Vagina (tissue), 2 donors: ENCODE results near the gene SLC5A8. TPM values are rescaled to one million over a fixed set of nuclear protein-coding genes. Genes with fewer than 3 reads are reported as not detected.
A peak's percentile ranks its signal among the peaks of the same experiment; 100 is the strongest.

Experiments used
- DNase-seq, 2 donors: peaks; one replicate each; pipeline ENCODE4 v3.0.0-alpha.2; 2017; ENCODE audit errors: extremely low spot score in 2 of 2
- H3K27ac ChIP-seq: fragments of 200-600 bp; sonication (generic); one replicate; pipeline ENCODE4 v1.5.1; 2019
- H3K27me3 ChIP-seq: fragments of 200-600 bp; sonication (generic); one replicate; pipeline ENCODE4 v1.5.1; 2019
- H3K36me3 ChIP-seq, 2 donors: fragments of 200-600 bp; sonication (generic); one replicate each; pipeline ENCODE4 v1.5.1; 2017 to 2019
- H3K4me1 ChIP-seq: fragments of 200-600 bp; sonication (generic); one replicate; pipeline ENCODE4 v1.5.1; 2019
- H3K4me3 ChIP-seq, 2 donors: fragments of 200-600 bp; sonication (generic); 1 replicate in 1 of 2; 2 replicates in 1 of 2; pipeline ENCODE4 v1.5.1; 2016 to 2019
- H3K9me3 ChIP-seq: fragments of 200-600 bp; sonication (generic); one replicate; pipeline ENCODE4 v1.5.1; 2019
- POLR2A ChIP-seq, 2 donors: fragments of 450-650 bp; IDR thresholded peaks; one replicate each; pipeline ENCODE4 v1.6.1; 2017; ENCODE audit warnings: antibody characterized with exemption in 2 of 2, mild to moderate bottlenecking in 2 of 2, moderate library complexity in 2 of 2
- POLR2AphosphoS5 ChIP-seq, 2 donors: sonication (generic); formaldehyde crosslinking; IDR thresholded peaks; one replicate each; pipeline ENCODE4 v1.9.0; 2017; ENCODE audit warnings: antibody characterized with exemption in 2 of 2, mild to moderate bottlenecking in 2 of 2, low read depth in 1 of 2; ENCODE audit not compliant: insufficient read depth in 1 of 2
- intact Hi-C: fragments of 100-400 bp; cut with DNase I; formaldehyde crosslinking; loops from one replicate; pipeline ENCODE4 v1.15.1; 2023
- total RNA-seq: library from RNA; depleted of rRNA; stranded (reverse); fragments of >200 nt; gene quantifications from one replicate; pipeline ENCODE4 v1.2.3, GENCODE V29; 2016
- TF ChIP-seq, protein P1 (sequence below), 3 experiments: fragments of 450-650 bp in 2 of 3; fragments of 200-600 bp in 1 of 3; sonication (generic) in 1 of 3; IDR thresholded peaks; one replicate each; pipeline ENCODE4 v1.5.1; 2017 to 2019; ENCODE audit warnings: antibody characterized with exemption in 3 of 3, mild to moderate bottlenecking in 2 of 3, moderate library complexity in 2 of 3

The SLC5A8 gene, protein sequence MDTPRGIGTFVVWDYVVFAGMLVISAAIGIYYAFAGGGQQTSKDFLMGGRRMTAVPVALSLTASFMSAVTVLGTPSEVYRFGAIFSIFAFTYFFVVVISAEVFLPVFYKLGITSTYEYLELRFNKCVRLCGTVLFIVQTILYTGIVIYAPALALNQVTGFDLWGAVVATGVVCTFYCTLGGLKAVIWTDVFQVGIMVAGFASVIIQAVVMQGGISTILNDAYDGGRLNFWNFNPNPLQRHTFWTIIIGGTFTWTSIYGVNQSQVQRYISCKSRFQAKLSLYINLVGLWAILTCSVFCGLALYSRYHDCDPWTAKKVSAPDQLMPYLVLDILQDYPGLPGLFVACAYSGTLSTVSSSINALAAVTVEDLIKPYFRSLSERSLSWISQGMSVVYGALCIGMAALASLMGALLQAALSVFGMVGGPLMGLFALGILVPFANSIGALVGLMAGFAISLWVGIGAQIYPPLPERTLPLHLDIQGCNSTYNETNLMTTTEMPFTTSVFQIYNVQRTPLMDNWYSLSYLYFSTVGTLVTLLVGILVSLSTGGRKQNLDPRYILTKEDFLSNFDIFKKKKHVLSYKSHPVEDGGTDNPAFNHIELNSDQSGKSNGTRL
- total RNA-seq, result not detected

DNA sequence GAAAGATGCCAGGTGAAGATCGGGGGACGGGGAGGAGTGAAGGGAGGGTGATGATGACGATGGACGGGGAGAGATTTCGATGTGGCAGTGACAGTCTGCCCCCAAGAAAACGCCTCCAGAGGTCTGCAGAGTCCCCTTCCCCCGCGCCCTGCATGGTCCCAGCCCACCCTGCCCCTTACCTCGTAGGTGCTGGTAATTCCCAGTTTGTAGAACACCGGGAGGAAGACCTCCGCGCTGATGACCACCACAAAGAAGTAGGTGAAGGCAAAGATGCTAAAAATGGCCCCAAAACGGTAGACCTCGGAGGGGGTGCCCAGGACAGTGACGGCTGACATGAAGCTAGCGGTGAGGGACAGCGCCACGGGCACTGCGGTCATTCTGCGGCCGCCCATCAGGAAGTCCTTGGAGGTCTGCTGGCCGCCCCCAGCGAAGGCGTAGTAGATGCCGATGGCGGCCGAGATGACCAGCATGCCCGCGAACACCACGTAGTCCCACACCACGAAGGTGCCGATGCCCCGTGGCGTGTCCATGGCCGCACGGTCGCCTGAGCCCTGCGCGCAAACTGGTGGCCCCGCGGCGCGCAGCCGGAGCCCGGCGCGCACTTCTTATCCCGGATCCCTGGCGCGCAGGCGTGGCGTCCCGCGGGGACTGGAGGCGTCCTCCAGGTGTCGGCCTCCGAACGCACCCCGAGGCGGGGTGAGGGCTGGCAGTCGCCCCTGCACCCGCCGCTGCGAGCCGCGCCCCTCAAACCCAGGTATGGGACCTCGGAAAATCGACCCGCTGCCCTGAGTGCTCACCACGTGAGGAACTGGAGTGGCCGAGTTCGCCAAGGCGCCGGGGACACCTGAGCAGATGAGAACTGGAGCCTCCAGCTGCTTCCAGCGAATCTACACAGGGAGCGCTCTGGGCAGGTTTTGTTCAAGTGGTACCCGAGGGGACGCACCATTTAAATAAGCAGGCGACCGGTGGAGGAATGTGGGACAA lies at the start of gene SLC5A8:
SLC5A8 (minus strand) TSS at position 920 of the 984 bp plus-strand sequence; CDS start at position 530, 390 bp downstream.
- Histone ChIP-seq H3K27ac (no peak within 1 kb of the TSS), H3K4me1 (no peaks in the 10 kb centered on the region), H3K27me3 (no peaks in the 10 kb centered on the region), H3K9me3 (no peaks in the 10 kb centered on the region), H3K4me3 (peak within 1 kb of the TSS in 1 of 2 donors; percentile 13), H3K36me3 (no peaks in the 10 kb centered on the region)
- intact Hi-C loops, result no loop called here
- TF ChIP-seq, protein P1, sequence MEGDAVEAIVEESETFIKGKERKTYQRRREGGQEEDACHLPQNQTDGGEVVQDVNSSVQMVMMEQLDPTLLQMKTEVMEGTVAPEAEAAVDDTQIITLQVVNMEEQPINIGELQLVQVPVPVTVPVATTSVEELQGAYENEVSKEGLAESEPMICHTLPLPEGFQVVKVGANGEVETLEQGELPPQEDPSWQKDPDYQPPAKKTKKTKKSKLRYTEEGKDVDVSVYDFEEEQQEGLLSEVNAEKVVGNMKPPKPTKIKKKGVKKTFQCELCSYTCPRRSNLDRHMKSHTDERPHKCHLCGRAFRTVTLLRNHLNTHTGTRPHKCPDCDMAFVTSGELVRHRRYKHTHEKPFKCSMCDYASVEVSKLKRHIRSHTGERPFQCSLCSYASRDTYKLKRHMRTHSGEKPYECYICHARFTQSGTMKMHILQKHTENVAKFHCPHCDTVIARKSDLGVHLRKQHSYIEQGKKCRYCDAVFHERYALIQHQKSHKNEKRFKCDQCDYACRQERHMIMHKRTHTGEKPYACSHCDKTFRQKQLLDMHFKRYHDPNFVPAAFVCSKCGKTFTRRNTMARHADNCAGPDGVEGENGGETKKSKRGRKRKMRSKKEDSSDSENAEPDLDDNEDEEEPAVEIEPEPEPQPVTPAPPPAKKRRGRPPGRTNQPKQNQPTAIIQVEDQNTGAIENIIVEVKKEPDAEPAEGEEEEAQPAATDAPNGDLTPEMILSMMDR (IDR thresholded peaks at IDR 0.05), result no peak
- TF ChIP-seq POLR2AphosphoS5 (IDR thresholded peaks at IDR 0.05; ENCODE audit: insufficient read depth in 1 of 2, low read depth in 1 of 2) (no peak), POLR2A (IDR thresholded peaks at IDR 0.05) (no peak)
- DNase-seq, result no peak

DNA sequence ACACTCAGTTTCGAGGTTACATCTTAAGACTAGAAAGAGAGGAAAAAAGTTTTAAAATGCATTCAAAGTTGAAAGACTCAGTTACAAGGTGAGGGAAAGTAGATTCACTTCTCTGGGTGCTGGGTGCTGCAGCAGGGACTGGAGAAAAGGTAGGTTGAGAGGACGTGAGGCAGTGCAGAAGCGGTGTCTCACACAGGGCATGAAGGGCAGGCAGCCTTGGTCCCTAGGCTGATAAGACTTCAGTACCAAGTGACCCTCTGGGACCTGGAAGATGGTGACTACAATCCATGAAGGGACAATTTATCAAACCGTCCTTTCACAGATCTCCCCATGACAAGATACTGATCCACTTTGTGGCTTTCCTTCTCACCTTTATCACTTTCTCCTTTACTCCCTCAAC lies 47.3 kb upstream of the SLC5A8 start:
- H3K9me3 ChIP-seq, result no peaks in the 10 kb centered on the region
- no peak overlapping the region for H3K27ac ChIP-seq
- intact Hi-C loops, result no loop called here
- no peak overlapping the region for H3K4me3 ChIP-seq
- H3K36me3 ChIP-seq, result no peaks in the 10 kb centered on the region
- no peaks in the 10 kb centered on the region for H3K4me1 ChIP-seq
- no peaks in the 10 kb centered on the region for H3K27me3 ChIP-seq
- TF ChIP-seq, protein P1 (IDR thresholded peaks at IDR 0.05), result no peak
- TF ChIP-seq POLR2A (IDR thresholded peaks at IDR 0.05) (no peak), POLR2AphosphoS5 (IDR thresholded peaks at IDR 0.05; ENCODE audit: insufficient read depth in 1 of 2, low read depth in 1 of 2) (no peak)
- DNase-seq, result no peak

DNA sequence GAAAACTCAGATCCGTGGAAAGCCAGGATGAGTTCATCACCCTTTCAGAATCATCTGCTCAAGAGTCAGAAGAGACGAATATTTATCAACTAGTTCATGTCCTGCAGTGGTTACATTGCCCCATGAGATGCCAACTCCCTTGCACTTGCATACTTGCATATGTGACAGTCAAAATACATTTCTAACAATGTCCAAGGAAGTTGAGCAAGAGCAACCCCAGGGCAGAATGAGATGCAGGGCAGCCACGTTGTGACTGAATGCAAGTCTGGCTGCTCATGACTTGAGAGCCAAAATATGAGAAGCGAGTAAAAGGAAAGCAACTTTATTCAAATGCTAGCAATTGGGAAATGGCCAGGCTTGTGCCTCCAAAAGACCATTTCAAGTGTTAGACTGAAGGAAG lies 46.2 kb upstream of the SLC5A8 start:
- DNase-seq, result no peak
- Histone ChIP-seq H3K4me1 (no peaks in the 10 kb centered on the region), H3K9me3 (no peaks in the 10 kb centered on the region), H3K36me3 (no peaks in the 10 kb centered on the region), H3K4me3 (no peak overlapping the region), H3K27ac (no peak overlapping the region), H3K27me3 (no peaks in the 10 kb centered on the region)
- intact Hi-C loops, result no loop called here
- TF ChIP-seq, protein P1 (IDR thresholded peaks at IDR 0.05), result no peak
- TF ChIP-seq POLR2AphosphoS5 (IDR thresholded peaks at IDR 0.05; ENCODE audit: insufficient read depth in 1 of 2, low read depth in 1 of 2), result no peak
- no peak for TF ChIP-seq POLR2A (IDR thresholded peaks at IDR 0.05)

DNA sequence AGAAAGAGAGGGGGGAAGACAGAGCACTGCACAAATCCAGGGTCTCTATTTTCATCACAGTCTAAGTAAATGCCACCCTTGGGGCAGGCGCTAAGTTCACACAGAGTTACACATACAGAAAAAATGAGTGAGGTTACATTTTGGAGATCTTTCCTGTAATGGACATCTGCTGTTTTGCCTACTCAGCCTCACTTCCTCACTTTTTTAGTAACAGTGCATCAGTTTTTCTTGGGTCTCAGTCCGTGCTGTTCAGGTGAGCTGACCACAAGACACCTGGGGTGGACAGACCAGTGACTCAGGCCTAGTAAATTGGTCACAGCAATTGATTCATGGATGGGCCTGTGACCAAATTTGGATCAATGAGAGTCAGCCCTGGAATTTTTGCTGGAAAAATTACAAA lies 33.6 kb upstream of the SLC5A8 start:
- Histone ChIP-seq H3K27me3 (no peaks in the 10 kb centered on the region), H3K27ac (no peak overlapping the region), H3K9me3 (no peaks in the 10 kb centered on the region), H3K4me1 (no peaks in the 10 kb centered on the region), H3K36me3 (no peaks in the 10 kb centered on the region), H3K4me3 (no peak overlapping the region)
- intact Hi-C loops, result no loop called here
- DNase-seq, result no peak
- TF ChIP-seq, protein P1 (IDR thresholded peaks at IDR 0.05), result no peak
- TF ChIP-seq POLR2A (IDR thresholded peaks at IDR 0.05), result no peak
- TF ChIP-seq POLR2AphosphoS5 (IDR thresholded peaks at IDR 0.05; ENCODE audit: insufficient read depth in 1 of 2, low read depth in 1 of 2), result no peak
